HepG2 (cell line): ENCODE data around the gene INPP5K. TPM values are rescaled to one million over a fixed set of nuclear protein-coding genes. Genes with fewer than 3 reads are reported as not detected.
A peak's percentile ranks its signal among the peaks of the same experiment; 100 is the strongest.

Experiments
- ATF5 ChIP-seq: sonication (generic); formaldehyde crosslinking; IDR thresholded peaks from 2 replicates; pipeline ENCODE4 v1.4.0; 2020; ENCODE audit warnings: mild to moderate bottlenecking, low read depth, missing genetic modification reagents
- FOXA3 ChIP-seq: IDR thresholded peaks from 2 replicates; pipeline ENCODE4 v1.6.1; 2016; ENCODE audit warnings: missing genetic modification reagents, missing compliant biosample characterization
- HDAC1 ChIP-seq: sonication (generic); formaldehyde crosslinking; IDR thresholded peaks from 2 replicates; pipeline ENCODE4 v1.5.1; 2020; ENCODE audit warnings: mild to moderate bottlenecking, missing genetic modification reagents
- HMGXB4 ChIP-seq, 2 experiments: sonication (generic) in 1 of 2; formaldehyde crosslinking in 1 of 2; IDR thresholded peaks; 2 replicates each; pipeline versions ENCODE4 v1.4.0 to v1.6.1; 2018 to 2020; ENCODE audit warnings: missing genetic modification reagents in 2 of 2, borderline replicate concordance in 1 of 2, low read depth in 1 of 2, mild to moderate bottlenecking in 1 of 2, missing biosample characterization in 1 of 2
- HNRNPK ChIP-seq: fragments of 200-400 bp; formaldehyde crosslinking; IDR thresholded peaks from 2 replicates; pipeline ENCODE4 v1.6.1; 2018; ENCODE audit warnings: low read length, low read depth, moderate library complexity, mild to moderate bottlenecking; ENCODE audit not compliant: poor library complexity, severe bottlenecking
- HNRNPLL ChIP-seq: fragments of 200-400 bp; formaldehyde crosslinking; IDR thresholded peaks from 2 replicates; pipeline ENCODE4 v1.6.1; 2017; ENCODE audit warnings: mild to moderate bottlenecking, low read depth, low read length; ENCODE audit not compliant: poor library complexity, severe bottlenecking
- MXD3 ChIP-seq: IDR thresholded peaks from 2 replicates; pipeline ENCODE4 v1.6.1; 2016; ENCODE audit warnings: mild to moderate bottlenecking, missing biosample characterization, missing genetic modification reagents
- PHF8 ChIP-seq: sonication (generic); formaldehyde crosslinking; IDR thresholded peaks from 2 replicates; pipeline ENCODE4 v1.5.0; 2020; ENCODE audit warnings: missing genetic modification reagents
- SALL1 ChIP-seq: sonication (generic); formaldehyde crosslinking; IDR thresholded peaks from 2 replicates; pipeline ENCODE4 v1.8.0; 2022; ENCODE audit warnings: mild to moderate bottlenecking, missing genetic modification reagents
- TFDP2 ChIP-seq: sonication (generic); formaldehyde crosslinking; IDR thresholded peaks from 2 replicates; pipeline ENCODE4 v1.4.0; 2020; ENCODE audit warnings: missing genetic modification reagents
- TIGD3 ChIP-seq: sonication (generic); formaldehyde crosslinking; IDR thresholded peaks from 2 replicates; pipeline ENCODE4 v1.5.1; 2020; ENCODE audit warnings: mild to moderate bottlenecking, missing genetic modification reagents, borderline replicate concordance
- ZBED4 ChIP-seq: sonication (generic); formaldehyde crosslinking; IDR thresholded peaks from 2 replicates; pipeline ENCODE4 v1.4.0; 2020; ENCODE audit warnings: missing genetic modification reagents, borderline replicate concordance
- ZFX ChIP-seq: sonication (generic); formaldehyde crosslinking; IDR thresholded peaks from 2 replicates; pipeline ENCODE4 v1.4.0; 2020; ENCODE audit warnings: mild to moderate bottlenecking, low read depth, missing genetic modification reagents, moderate library complexity
- ZNF263 ChIP-seq: sonication (generic); formaldehyde crosslinking; IDR thresholded peaks from 2 replicates; pipeline ENCODE4 v1.4.0; 2020; ENCODE audit warnings: missing genetic modification reagents
- ZNF343 ChIP-seq: sonication (generic); formaldehyde crosslinking; IDR thresholded peaks from 2 replicates; pipeline ENCODE4 v1.4.0; 2020; ENCODE audit warnings: mild to moderate bottlenecking, missing genetic modification reagents
- ZNF547 ChIP-seq: sonication (generic); formaldehyde crosslinking; IDR thresholded peaks from 2 replicates; pipeline ENCODE4 v1.5.1; 2020; ENCODE audit warnings: mild to moderate bottlenecking, missing genetic modification reagents
- ZNF605 ChIP-seq: sonication (generic); formaldehyde crosslinking; IDR thresholded peaks from 2 replicates; pipeline ENCODE4 v1.8.0; 2022; ENCODE audit warnings: mild to moderate bottlenecking, missing genetic modification reagents
- ZNF713 ChIP-seq: sonication (generic); formaldehyde crosslinking; IDR thresholded peaks from 2 replicates; pipeline ENCODE4 v1.4.0; 2020; ENCODE audit warnings: mild to moderate bottlenecking, missing genetic modification reagents
- polyA plus RNA-seq, 8 experiments: library from polyadenylated mRNA; depleted of rRNA in 3 of 8; stranded (reverse) in 7 of 8; unstranded in 1 of 8; fragments of >200 nt; fragmentation: Illumina TruSeq in 4 of 8; extraction: Trizol in 4 of 8; gene quantifications; 2 replicates each; pipeline versions ENCODE4 v1.2.1 to v1.2.3, GENCODE V29; 2011 to 2016; ENCODE audit warnings: low read depth in 4 of 8, missing spikeins in 1 of 8, mixed read lengths in 1 of 8; ENCODE audit not compliant: insufficient read depth in 1 of 8
- total RNA-seq, 5 experiments: library from RNA; depleted of rRNA; stranded (reverse); fragments of >200 nt; fragmentation: Illumina TruSeq; extraction: Trizol; gene quantifications; 2 replicates each; pipeline ENCODE4 v1.2.3, GENCODE V29; 2016; ENCODE audit warnings: low read depth in 1 of 5

Gene INPP5K
- total and polyA plus RNA-seq, 2 of the 13 experiments (the other 11 are each of a cell fraction or from before 2014, with no cell fraction given) = 4.8 to 9.6 TPM

GRCh38 chr17:1561420-1562175, 45.2 kb upstream of the INPP5K start (continued):
- TF ChIP-seq HMGXB4 (CRISPR knock-in tag; IDR thresholded peaks at IDR 0.05; ENCODE audit: borderline replicate concordance in 1 of 2, low read depth in 1 of 2) = peak; percentile 70 to 82; a peak in 2 of 4 replicates
- no peak for TF ChIP-seq TIGD3 (CRISPR knock-in tag)
- no peak for TF ChIP-seq ATF5 (CRISPR knock-in tag)
- peak; percentile 35; the same call in 1 of the 2 replicates for TF ChIP-seq SALL1 (CRISPR knock-in tag)
- TF ChIP-seq MXD3 = peak; percentile 18; the same call in 1 of the 2 replicates
- no peak for TF ChIP-seq ZNF713 (CRISPR knock-in tag)
- no peak for TF ChIP-seq FOXA3 (CRISPR knock-in tag)
- peak; percentile 21; the same call in 1 of the 2 replicates for TF ChIP-seq HDAC1
- TF ChIP-seq HNRNPK = peak; percentile 60
- 0 out of 2 replicates have a peak, but pooled peaks have one; percentile 20 for TF ChIP-seq ZNF343
- no peak for TF ChIP-seq ZNF263 (CRISPR knock-in tag)
- 0 out of 2 replicates have a peak, but pooled peaks have one; percentile 30 for TF ChIP-seq ZNF605
- peak; percentile 41; the same call in 1 of the 2 replicates for TF ChIP-seq TFDP2 (CRISPR knock-in tag)
- TF ChIP-seq ZFX (CRISPR knock-in tag) = peak; percentile 82
- TF ChIP-seq ZNF547 (CRISPR knock-in tag) = 0 out of 2 replicates have a peak, but pooled peaks have one; percentile 17
- TF ChIP-seq PHF8 (CRISPR knock-in tag) = peak; percentile 53
- peak; percentile 25 for TF ChIP-seq HNRNPLL
- TF ChIP-seq ZBED4 (CRISPR knock-in tag) = peak; percentile 32; the same call in 1 of the 2 replicates
